Bone marrow (tissue), 2 donors: ENCODE results near the gene RBM38.

ENCODE experiments used
- DNase-seq, 2 donors: peaks; one replicate each; lab custom pipeline; 2025; lab: John Stamatoyannopoulos, UW

The RBM38 gene

GRCh38 chr20:57455386-57455785, 64.2 kb downstream of the RBM38 start:
- no peak for DNase-seq

- DNase-seq: no peak
Observed at GRCh38 chr20:57456116-57456515, 64.9 kb downstream of the RBM38 start.

- DNase-seq: no peak
Observed at GRCh38 chr20:57457243-57458095, 66.3 kb downstream of the RBM38 start.

DNA sequence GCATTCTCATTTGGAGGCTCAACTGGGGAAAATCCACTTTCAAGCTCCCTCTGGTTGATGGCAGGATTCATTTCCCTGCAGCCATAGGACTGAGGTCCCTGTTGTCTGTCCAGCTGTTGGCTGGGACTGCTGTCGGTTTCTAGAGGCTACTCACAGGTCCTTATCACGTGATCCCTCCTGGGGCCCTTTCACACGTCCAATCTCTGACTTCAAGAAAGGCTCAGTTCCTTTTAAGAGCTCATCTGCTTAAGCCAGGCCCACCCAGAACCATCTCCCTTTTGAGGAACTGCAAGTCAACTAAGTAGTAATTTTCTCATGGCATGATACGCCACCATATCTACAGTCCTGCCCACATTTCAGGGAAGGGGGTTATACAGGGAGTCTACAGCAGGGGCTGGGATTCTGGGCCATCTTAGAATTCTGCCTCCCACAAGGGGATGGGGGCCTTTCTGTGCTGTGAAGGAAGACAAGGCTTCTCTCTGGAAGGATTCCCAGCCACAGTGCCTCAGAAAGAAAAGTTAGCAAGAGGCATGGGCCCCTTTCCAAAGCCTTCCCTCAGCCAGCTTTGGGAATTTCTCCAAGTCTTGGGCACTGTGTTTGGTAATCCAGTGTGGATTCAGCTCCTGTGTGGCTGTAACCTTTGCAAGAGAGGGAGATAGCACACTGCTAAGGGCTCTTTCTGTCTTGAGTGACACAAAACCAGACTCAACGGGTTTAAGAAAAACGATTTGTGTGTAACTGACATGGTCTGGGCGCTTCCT, 67.4 kb downstream of the RBM38 start:
- DNase-seq: no peak
